NCI-H460 (cell line): Measurements from ENCODE around the gene PCDHB11. TPM values are rescaled to one million over a fixed set of nuclear protein-coding genes. Genes with fewer than 3 reads are reported as not detected.
"Not testable (repeated sequence)": the region's sequence is repeated elsewhere in the genome, so short reads cannot be mapped to it uniquely, and the experiment has no call there.

ENCODE experiments used
- DNase-seq: peaks from one replicate; pipeline ENCODE4 v3.0.0-alpha.2; 2016; ENCODE audit warnings: low read depth; ENCODE audit errors: extremely low read depth
- polyA plus RNA-seq: library from polyadenylated mRNA; depleted of rRNA; stranded (reverse); fragments of >200 nt; gene quantifications from 2 replicates; pipeline ENCODE4 v1.2.3, GENCODE V29; 2014; cell fraction: nucleus; rRNA removed
- total RNA-seq: library from RNA; depleted of rRNA; stranded (reverse); fragments of >200 nt; shearing (Covaris generic); gene quantifications from 2 replicates; pipeline ENCODE4 v1.2.3, GENCODE V29; 2014; rRNA removed

The PCDHB11 gene
- 5.4 and 6.0 TPM in 2 replicates for total RNA-seq
- polyA plus RNA-seq, result 2.2 and 3.4 TPM in 2 replicates

DNA sequence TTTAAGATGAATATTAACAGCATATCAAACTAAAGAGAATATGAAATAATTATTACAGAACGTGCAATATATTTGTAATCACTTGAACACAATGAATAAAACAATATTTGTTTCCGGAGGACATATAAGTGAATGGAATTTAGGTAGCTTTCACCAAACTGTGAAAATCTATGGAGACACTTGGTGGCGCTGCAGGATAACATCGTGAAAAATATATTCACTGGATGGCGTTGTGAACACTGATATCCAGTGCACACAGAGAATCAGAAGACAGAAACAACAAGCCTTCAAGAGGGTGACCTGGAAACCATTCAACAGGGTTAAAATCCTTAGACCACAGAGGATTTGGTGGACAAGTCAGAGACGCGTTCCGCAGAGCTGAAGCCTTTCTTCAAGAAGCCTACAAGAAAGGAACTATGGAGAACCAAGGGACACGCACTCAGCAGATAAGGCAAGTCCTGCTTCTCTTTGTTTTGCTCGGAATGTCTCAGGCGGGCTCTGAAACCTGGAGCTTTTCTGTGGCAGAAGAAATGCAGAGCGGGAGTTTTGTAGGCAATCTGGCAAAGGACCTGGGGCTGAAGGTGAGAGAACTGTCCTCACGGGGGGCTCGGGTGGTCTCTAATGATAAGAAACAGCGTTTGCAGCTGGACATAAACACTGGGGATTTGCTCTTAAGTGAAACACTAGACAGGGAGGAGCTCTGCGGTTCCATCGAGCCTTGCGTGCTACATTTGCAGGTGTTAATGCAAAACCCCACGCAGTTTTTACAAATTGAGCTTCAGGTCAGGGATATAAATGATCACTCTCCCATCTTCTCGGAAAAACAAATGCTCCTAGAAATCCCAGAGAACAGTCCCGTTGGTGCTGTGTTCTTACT, at the start of gene PCDHB11:
Gene PCDHB11 (plus strand): TSS at position 269 of the 877 bp plus-strand sequence. CDS start 148 bp downstream, at position 417.
- peak; percentile 69 for DNase-seq

DNA sequence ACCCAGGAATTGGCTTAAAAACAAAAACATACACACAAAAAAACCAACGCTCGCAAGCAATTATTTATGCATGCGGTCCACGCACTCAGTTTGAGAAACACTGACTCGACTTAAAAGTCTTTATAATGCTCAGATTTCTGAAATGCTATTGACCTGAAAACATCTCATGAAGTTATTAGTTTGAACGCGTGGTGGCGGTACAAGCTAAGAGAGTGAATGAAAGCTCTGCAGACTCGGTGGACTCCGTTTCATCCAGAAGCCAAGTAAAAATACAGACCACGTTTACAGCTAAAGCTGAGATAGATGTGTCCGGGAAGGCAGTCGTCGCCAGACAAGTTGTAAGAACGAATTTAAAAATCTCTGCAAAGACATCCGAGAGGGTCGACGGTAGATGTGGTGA, 49.6 kb upstream of the PCDHB11 start, which contains the start of gene PCDHB6:
Gene PCDHB6 (plus strand): TSS at position 246 of the 400 bp plus-strand sequence. CDS start 201 bp downstream, outside the sequence.
- peak; percentile 22 for DNase-seq

DNA sequence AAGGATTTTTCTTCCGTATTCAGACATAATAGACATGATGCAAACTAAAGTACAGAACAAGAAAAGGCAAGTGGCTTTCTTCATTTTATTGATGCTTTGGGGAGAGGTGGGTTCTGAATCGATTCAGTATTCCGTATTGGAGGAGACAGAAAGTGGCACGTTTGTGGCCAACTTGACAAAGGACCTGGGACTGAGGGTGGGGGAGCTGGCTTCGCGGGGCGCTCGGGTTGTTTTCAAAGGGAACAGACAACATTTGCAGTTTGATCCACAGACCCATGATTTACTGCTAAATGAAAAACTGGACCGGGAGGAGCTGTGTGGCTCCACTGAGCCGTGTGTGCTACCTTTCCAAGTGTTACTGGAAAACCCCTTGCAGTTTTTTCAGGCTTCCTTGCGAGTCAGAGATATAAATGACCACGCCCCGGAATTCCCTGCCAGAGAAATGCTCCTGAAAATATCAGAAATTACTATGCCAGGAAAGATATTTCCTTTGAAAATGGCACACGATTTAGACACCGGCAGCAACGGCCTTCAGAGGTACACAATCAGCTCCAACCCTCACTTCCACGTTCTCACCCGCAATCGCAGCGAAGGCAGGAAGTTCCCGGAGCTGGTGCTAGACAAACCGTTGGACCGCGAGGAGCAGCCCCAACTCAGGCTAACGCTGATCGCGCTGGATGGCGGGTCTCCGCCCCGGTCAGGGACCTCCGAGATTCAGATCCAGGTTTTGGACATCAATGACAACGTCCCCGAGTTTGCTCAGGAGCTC, 49.0 kb upstream of the PCDHB11 start:
- no peak for DNase-seq

DNA sequence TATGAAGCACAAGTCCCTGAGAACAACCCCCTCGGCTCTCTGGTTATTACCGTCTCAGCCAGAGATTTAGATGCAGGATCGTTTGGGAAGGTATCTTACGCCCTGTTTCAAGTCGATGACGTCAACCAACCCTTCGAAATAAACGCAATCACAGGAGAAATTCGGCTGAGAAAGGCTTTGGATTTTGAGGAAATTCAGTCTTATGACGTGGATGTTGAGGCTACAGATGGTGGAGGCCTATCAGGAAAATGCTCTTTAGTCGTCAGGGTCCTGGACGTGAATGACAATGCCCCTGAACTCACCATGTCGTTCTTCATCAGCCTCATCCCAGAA, 48.5 kb upstream of the PCDHB11 start:
- DNase-seq, result no peak

DNA sequence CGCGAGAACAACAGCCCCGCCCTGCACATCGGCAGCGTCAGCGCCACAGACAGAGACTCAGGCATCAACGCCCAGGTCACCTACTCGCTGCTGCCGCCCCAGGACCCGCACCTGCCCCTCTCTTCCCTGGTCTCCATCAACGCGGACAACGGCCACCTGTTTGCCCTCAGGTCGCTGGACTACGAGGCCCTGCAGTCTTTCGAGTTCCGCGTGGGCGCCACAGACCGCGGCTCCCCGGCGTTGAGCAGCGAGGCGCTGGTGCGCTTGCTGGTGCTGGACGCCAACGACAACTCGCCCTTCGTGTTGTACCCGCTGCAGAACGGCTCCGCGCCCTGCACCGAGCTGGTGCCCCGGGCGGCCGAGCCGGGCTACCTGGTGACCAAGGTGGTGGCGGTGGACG, 47.8 kb upstream of the PCDHB11 start:
- DNase-seq, result not testable (repeated sequence)

DNA sequence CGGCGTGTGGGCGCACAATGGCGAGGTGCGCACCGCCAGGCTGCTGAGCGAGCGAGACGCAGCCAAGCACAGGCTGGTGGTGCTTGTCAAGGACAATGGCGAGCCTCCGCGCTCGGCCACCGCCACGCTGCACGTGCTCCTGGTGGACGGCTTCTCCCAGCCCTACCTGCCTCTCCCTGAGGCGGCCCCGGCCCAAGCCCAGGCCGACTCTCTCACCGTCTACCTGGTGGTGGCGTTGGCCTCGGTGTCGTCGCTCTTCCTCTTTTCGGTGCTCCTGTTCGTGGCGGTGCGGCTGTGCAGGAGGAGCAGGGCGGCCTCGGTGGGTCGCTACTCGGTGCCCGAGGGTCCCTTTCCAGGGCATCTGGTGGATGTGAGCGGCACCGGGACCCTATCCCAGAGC, 47.3 kb upstream of the PCDHB11 start:
- not testable (repeated sequence) for DNase-seq

DNA sequence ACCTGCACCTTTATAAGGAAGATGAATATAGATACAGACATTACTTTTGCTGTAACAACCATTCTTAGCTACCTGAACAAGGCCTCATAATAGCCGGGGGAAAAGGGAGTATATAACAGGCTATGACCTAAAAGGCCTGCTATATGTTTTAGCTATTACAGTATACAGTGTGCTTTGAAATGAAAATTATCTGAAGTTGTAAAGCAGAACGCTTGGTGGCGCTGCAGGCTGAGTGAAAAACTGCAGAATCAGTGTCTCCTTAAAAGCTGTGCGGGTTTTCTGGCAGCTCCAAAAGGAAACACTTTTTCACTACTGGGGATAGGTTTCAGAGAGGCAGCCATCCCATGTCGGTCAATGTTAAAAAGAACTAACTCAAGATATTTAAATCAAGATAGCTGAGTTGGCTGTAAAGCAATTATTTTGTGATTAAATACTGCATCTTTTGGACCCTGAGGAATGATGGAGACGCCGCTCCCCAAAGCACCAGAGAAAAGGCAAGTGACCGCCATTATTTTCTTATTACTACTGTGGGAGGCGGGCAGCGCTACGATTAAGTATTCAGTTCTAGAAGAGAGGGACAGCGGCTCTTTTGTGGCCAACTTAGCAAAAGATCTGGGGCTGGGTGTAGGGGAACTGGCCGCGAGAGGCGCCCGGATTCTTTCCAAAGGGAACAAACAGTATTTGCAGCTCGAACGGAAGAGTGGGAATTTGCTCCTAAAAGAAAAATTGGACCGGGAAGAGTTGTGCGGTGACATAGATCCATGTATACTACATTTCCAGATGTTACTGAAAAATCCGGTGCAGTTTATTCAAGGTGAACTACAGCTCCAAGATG, 43.7 kb upstream of the PCDHB11 start:
- DNase-seq, result peak; percentile 3

DNA sequence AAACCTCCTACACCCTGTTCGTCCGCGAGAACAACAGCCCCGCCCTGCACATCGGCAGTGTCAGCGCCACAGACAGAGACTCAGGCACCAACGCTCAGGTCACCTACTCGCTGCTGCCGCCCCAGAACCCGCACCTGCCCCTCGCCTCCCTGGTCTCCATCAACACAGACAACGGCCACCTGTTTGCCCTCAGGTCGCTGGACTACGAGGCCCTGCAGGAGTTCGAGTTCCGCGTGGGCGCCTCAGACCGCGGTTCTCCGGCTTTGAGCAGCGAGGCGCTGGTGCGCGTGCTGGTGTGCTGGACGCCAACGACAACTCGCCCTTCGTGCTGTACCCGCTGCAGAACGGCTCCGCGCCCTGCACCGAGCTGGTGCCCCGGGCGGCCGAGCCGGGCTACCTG, 42.1 kb upstream of the PCDHB11 start:
- DNase-seq, result not testable (repeated sequence)

DNA sequence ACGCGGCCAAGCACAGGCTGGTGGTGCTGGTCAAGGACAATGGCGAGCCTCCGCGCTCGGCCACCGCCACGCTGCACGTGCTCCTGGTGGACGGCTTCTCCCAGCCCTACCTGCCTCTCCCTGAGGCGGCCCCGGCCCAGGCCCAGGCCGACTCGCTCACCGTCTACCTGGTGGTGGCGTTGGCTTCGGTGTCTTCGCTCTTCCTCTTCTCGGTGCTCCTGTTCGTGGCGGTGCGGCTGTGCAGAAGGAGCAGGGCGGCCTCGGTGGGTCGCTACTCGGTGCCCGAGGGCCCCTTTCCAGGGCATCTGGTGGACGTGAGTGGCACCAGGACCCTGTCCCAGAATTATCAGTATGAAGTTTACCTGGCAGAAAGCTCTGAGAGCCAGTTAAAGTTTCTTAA, 41.5 kb upstream of the PCDHB11 start:
- not testable (repeated sequence) for DNase-seq

DNA sequence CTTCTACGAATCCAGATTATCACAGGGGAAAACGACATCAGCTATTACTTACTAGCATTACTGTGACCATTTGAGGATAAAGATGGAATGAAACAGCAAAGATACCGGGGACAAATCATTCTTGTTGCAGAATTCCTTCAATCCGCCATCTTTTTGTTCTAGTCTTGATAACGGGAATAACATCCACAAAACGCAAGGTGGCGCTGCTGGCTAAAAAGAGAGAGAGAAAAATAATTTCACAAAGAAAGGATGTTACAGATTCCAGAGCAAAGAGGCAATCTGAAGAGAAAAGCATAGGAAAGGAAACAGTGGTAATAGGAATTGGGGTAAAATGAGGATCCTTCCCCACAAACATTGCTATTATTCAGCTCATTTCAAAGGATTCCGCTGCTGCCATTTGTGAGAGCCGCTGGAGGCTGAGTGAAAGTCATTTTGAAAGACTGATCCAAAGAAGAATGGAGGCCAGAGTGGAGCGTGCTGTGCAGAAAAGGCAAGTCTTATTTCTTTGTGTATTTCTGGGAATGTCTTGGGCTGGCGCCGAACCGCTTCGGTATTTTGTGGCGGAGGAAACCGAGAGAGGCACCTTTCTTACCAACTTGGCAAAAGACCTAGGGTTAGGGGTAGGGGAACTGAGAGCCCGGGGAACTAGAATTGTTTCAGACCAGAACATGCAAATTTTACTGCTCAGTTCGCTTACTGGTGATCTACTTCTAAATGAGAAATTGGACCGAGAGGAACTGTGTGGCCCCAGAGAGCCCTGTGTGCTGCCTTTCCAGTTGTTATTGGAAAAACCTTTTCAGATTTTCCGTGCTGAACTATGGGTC, 26.8 kb upstream of the PCDHB11 start, which contains the start of gene PCDHB7:
Gene PCDHB7 (plus strand): TSS at position 264 of the 824 bp plus-strand sequence. CDS start 192 bp downstream, at position 456.
- DNase-seq, result peak; percentile 52

DNA sequence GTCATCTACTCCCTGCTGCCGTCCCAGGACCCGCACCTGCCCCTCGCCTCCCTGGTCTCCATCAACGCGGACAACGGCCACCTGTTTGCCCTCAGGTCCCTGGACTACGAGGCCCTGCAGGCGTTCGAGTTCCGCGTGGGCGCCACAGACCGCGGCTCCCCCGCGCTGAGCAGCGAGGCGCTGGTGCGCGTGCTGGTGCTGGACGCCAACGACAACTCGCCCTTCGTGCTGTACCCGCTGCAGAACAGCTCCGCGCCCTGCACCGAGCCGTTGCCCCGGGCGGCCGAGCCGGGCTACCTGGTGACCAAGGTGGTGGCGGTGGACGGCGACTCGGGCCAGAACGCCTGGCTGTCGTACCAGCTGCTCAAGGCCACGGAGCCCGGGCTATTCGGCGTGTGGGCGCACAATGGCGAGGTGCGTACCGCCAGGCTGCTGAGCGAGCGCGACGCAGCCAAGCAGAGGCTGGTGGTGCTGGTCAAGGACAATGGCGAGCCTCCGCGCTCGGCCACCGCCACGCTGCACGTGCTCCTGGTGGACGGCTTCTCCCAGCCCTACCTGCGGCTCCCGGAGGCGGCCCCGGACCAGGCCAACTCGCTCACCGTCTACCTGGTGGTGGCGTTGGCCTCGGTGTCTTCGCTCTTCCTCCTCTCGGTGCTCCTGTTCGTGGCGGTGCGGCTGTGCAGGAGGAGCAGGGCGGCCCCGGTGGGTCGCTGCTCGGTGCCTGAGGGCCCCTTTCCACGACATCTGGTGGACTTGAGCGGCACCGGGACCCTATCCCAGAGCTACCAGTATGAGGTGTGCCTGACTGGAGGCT, 24.9 kb upstream of the PCDHB11 start:
- DNase-seq, result not testable (repeated sequence)

DNA sequence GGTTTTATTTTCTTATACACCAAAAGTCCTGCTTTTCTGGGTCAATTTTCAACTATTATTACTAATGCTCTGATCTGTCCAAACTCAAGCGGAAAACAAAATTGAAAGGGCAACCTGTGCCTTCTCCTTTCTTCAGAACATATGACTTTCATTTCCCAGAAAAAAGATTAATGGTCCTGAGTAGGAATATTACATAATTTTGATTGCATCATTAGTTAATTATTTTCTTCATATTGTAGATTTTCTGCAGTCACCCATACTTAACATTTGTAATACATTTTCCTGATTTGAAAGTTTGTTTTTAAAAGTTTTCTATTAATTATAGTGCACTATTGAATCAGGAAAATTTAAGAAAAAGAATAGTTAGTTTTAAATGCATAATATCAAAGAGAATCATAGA, 23.5 kb upstream of the PCDHB11 start:
- no peak for DNase-seq

DNA sequence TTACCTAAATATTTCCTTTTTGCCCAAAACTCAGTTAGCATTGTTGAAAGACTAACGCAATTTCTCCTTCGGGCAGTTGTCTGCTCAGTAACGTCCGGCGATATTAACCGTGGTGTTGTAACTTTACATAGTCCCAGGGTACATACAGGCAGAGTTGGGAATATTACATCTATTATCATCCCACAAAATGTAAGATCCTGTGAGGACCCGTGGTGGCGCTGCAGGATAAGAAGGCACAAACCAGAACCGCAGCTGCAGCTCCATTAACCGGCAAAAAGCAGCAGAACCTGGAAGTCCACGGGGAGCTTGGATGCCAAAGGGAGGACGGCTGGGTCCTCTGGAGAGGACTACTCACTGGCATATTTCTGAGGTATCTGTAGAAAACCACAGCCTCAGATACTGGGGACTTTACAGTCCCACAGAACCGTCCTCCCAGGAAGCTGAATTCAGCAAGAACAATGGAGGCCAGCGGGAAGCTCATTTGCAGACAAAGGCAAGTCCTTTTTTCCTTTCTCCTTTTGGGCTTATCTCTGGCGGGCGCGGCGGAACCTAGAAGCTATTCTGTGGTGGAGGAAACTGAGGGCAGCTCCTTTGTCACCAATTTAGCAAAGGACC, 21.7 kb upstream of the PCDHB11 start, which contains the start of gene PCDHB8:
Gene PCDHB8 (plus strand): TSS at position 214 of the 615 bp plus-strand sequence. CDS start 245 bp downstream, at position 459.
- peak; percentile 24 for DNase-seq

DNA sequence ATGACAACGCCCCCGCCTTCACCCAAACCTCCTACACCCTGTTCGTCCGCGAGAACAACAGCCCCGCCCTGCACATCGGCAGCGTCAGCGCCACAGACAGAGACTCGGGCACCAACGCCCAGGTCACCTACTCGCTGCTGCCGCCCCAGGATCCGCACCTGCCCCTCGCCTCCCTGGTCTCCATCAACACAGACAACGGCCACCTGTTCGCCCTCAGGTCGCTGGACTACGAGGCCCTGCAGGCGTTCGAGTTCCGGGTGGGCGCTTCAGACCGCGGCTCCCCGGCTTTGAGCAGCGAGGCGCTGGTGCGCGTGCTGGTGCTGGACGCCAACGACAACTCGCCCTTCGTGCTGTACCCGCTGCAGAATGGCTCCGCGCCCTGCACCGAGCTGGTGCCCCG, 20.1 kb upstream of the PCDHB11 start:
- not testable (repeated sequence) for DNase-seq

DNA sequence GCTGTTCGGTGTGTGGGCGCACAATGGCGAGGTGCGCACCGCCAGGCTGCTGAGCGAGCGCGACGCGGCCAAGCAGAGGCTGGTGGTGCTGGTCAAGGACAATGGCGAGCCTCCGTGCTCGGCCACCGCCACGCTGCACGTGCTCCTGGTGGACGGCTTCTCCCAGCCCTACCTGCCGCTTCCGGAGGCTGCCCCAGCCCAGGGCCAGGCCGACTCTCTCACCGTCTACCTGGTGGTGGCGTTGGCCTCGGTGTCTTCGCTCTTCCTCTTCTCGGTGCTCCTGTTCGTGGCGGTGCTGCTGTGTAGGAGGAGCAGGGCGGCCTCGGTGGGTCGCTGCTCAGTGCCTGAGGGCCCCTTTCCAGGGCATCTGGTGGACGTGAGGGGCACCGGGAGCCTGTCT, 19.6 kb upstream of the PCDHB11 start:
- not testable (repeated sequence) for DNase-seq

DNA sequence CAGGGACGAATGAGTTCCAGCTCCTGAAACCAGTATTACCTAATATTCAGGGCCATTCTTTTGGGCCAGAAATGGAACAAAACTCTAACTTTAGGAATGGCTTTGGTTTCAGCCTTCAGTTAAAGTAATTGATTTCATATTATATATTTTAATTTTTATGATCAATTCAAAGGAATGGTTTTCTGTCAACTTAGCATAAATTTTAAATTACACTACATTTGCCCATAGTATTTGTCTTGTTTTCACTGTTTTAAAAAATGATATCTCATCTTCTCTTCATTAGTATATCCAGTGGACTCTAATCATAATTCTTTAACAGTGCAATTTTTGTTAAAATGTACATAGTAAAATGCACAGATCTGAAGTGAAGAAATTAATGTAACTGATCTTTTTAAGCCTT, 19.1 kb upstream of the PCDHB11 start:
- DNase-seq, result no peak

DNA sequence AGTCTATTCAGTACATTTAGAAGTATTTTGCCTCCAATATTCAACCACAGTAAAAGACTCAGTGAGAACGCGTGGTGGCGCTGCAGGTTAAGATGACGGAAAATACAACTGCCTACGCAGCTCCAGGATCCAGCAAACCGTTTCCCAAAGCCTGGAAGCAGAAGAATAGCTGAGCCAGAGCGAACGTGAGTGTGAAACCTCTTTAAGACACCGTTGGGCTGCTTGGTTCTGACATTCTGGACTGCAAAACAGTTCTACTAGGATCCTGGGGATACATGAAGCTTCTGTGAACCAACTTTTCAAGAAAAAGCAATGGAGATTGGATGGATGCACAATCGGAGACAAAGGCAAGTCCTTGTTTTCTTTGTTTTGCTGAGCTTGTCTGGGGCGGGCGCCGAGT, 17.2 kb upstream of the PCDHB11 start, which contains the start of gene PCDHB16:
Gene PCDHB16 (plus strand): TSS at position 140 of the 400 bp plus-strand sequence. CDS start 173 bp downstream, at position 313.
- peak; percentile 60 for DNase-seq
